Right kidney (tissue), 1 donor: ENCODE measurements around the gene SLC25A51.
"Not testable (repeated sequence)": the region's sequence is repeated elsewhere in the genome, so short reads cannot be mapped to it uniquely, and the experiment has no call there.

Experiments used
- DNase-seq: peaks from one replicate; pipeline ENCODE4 v3.0.0-alpha.2; 2016

Gene SLC25A51

DNA sequence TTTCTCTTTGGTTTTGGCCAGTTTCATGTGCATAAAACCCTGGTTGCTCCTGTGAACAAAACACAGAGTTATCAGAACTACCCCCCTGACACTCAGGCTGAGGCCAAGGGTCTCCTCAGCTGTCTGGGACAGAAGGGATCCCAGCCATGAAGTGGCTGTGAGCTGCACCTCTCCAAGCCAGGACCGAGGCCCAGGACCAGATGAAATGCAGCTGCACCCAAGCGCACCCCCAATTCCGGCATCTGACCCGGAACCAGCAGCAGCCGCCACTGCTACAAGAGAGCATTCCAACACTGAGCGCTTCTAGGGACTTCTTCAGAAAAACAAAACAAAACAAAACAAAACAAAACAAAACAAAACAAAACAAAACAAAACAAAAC is 16.0 kb upstream of the SLC25A51 start:
- no peak for DNase-seq

DNA sequence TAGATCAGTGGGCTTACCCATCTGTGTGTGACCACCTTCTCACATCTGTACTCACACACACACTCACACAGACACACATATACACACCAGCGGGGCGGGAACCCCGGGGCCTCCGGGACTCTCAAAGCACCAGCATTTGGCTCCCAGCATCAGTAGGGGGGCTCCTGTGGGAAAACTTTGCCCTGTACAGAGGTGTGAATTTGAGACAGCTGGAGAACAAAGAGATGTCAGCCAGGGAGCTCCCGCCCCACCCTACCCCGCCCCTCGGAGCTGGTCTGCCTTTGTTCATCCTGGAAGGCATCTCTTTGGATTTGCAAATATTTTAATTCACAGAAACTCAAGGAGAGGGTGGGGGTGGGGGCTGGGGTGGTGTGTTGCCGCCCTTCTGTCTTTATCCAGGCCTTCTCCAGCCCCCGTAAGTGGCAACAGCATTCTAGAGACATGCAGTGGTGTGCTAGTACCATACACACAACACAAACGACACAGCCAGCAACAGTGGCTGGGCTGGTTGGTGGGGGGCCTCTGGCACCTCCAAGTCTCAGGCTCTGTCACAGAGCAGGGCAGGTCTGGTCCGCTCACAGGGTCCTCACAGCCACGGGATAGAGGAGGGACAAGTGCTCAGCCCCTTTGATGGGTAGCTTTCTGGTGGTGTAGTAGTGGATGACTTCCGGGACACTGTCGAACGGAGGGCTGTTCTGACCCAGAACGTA is 15.5 kb upstream of the SLC25A51 start:
- DNase-seq: no peak

DNA sequence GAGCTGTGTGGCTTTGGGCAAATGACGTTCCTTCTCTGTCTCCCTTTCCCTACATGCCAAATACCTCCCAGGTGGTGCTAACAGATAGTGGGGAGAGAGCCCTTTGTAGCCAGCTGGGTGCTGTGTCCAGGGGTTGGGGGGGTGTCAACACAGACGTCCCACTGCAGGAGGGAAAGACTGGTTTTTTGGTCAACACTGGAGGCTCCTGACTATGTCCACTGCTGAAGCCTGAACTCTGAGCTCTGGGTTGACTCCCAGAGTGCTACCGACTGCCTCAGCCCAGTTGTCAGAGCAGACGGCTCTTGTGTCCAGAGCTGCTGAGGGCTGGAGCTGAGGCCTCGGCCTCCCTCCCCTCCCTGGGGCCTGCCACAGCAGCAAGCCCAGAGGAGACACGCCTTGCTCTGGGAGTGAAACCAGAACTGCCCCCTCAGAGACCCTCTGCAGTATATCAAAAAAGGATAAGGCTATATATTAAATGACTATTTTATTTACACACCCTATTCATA is 14.8 kb upstream of the SLC25A51 start:
- no peak for DNase-seq

DNA sequence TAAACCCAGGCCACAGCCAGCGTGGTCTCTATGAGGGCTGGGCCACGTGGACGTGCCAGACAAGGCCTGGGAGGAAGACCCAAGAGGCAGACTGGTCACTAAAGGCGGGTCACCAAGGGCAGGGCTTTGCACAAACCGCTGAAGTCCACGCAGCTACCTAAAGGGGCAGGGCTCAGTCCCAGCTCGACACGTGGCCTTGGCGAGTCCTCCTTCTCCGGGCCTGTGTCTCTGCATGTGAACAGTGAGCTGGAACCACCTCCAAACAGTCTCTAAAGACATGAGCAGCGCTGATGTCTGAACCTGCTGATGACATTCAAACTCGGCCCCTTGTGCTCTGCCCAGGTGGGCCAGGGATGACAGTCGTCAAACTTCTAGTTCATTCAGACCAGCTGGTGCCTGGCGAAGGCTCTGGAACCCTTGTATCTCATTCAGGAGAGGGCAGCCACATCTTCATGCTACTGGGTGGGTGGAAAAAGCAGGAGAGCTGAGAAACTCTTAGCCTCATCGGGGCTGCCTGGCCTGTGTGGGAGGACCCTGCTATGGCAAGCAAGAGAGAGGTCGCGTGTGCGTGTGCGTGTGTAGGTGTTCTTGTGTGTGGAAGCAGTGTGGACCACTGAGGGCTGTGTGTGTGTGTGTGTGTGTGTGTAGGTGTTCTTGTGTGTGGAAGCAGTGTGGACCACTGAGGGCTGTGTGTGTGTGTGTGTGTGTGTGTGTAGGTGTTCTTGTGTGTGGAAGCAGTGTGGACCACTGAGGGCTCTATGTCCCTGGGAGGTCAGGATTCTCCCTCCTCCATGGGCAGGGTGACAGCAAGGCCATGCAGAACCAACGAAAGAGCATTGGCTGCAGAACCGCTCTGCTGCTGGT is 14.1 kb upstream of the SLC25A51 start:
- no peak for DNase-seq

DNA sequence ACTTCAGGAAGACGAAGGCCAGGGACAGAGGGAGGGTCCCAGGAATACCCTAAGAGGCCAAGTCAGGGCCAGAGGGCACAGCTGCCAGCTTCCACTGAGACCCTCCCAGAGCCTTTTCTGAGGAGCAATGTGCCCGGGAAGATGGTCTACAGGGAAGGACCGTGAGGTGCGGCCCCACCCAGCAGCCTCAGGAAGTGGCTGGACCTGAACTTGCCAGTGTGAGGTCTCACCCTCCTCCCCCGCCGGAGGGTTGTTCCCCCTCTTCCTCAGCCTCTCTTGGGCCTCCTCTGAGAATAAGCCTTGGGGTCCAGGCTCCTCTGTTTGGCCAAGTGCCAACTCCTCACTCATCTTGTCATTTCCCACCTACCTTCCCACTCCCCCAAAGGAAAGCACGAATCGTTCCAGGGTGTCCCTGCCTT is 13.4 kb upstream of the SLC25A51 start:
- no peak for DNase-seq

DNA sequence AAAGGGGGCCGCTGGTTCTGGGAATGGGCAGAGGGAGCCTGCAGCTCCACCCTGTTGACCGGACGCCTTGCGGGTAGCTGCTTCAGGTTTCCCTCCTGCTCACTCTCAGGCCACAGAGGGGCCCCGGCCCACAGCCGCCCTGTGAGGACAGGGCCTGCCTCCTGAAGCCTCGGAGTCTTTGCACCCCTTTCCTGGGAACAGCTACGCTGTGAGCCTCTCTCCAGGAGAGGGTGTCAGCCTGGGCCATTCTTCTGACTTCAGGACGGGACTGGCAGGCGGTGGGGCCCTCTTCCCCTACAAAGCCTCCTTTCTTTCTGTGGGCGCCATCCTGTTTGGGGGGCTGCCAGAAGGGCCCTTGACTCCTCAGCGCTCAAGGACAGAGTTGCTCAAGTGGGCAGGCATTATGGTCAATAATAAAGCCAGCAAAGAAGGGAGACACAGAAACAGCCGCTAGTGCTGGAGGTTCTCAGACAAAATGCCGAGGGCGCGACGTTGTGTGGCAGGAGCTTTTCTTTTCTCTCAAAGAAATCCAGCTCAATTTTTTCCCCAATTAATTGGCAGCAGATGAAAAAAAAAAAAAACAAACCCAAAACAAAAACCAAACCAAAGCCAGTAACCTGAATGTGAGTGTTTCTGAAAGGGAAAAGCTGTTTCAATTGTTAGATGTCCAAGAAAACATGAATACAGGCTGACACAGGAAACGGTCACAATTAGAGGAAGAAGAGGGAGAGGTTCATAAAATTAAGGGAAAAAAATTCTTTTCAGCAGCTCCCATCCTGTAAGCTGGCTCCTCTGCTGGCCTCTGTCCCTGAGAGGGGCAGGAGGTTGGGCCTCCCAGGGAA is 12.8 kb upstream of the SLC25A51 start:
- no peak for DNase-seq

DNA sequence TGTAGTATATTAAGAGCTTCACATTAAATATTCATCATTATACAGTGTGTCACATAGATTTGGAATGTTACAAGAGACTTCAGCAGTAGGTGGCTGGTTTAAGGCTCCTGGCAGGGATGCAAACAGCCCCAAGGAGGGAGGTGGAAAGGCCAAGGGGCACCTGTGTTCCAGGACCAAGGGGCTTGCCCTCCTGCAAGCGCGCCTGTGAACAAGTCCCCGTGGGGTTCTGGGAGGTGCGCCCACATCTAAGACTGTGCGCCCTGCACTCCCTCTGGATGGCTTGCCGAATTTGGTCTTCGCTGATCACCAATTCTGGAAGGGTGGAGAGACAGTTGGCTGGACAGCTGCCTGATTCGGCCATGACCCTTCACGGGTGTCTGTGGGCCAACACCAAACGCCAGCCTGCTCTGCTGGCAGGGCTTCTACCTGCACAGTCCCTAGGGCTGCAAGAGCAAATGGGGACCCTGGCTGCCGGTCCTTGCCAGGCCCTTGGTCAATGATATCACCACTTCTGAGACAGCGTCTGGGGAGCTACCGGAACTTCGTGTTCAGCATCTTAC is 12.1 kb upstream of the SLC25A51 start:
- no peak for DNase-seq

DNA sequence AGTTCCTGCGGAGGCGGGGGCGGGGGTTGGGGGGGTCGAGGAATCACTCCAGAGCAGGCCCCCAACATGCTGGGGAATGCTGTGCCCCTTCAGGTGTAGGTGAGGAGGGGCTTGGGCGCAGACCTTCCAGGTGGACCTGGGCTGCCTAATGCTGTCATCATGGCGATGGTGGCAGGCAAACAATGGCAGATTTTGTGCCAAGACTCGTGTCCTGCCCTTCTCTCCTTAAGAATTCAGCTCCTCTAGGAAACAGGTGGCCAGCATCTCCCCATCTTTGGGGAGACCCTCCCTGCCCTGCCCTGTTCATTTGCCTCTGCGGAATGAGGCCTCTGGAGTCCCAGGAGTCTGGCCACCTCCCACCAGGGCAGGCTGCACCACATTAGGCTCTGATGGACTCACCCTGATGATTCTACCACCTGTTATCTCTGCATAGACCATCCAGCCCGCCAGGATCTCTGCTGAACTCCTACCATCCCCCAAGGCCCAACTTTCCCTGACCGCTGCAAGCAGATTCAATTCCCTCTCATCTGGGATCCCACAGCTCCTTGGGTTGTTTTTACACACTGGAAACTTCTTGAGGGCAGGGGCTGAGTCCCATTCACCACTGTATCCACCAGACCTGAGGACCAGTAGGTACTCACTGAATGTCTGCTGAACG is 10.9 kb upstream of the SLC25A51 start:
- DNase-seq: no peak

DNA sequence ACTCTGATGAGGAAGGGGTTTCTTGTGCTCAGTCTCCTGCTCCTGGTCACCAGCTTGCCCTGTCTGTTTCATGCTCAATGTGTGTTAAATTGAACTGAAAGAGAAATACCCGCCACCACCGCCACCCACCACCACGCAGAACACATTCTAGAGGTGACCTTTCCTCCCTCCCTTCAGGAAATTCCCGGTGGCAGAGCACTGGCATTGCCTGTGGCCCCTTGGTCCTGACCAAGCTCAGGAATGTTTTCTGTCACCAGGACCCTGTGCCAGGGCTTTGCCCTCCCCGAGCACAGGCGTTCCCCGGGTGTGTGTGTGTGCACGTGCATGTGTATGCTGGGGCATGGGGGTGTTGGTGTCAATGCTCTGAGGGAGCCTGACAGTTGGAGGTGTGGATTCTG is 10.2 kb upstream of the SLC25A51 start:
- no peak for DNase-seq

DNA sequence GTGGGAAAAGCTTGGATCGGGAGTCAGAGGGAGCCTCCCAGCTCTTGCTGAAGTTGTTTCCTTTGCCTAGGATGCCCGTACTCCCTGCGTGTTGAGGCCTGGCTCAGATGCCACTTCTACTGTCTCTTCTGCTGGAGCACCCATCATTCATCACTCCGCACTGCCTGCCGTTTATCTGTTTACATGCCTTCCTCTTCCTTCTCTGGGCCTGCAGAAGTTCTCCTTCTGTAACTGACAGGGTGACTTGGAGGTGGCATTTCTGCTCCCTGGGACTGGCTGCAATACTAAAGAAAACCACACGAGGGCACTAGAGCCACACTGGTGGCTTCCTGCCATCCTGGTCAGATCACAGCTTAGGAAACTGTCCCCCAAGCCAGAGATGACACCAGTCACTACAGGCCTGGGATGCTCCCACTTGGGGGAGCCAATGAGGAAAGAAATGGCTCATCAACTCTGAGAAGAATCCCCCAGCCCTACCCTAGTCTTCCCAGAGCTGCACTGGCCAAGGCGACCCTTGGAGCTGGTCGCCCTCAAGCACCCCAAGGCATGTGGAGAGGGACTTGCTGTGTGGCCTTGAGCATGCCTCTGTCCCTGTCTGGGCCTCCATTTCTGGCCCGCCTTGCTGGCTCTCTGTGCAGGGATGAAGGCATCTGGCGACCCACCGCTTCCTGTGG is 9.7 kb upstream of the SLC25A51 start:
- DNase-seq: peak; percentile 72

DNA sequence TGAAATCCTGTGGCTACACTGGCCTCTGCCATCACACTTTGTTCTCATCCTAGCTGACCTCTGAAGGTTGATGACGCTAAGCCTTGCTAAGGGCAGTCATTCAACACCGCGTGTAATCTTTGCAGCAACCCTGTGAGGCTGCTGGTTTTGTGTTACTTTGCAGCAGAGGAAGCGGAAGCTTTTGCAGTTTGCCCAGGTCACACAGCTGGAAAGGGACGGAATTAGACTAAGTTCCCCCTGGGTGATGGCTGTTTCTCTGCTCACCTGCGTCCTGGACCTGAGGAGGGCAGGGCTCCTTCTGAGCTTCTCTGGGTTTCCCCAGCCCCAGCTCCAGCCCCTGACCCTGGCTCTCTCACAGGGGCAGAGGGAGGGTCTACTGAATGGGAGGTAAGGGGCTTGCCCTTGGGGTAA is 7.3 kb upstream of the SLC25A51 start:
- no peak for DNase-seq

DNA sequence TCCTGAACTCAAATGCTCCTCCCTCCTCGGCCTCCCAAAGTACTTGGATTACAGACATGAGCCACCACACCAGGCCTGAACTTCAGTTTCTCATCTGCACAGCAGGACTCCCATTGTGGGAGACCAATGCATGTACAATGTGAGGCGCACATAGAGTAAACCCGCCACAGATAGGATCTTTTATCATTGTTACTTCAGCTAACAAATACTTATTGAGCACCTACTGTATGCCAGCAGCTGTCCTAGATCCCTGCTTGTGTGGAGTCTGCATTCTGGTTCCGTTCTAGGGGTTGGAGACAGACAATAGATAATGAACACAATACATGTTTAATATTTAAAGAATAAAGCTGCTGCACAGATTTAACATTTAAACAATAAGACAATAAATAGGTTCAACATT is 6.3 kb upstream of the SLC25A51 start:
- DNase-seq: no peak

DNA sequence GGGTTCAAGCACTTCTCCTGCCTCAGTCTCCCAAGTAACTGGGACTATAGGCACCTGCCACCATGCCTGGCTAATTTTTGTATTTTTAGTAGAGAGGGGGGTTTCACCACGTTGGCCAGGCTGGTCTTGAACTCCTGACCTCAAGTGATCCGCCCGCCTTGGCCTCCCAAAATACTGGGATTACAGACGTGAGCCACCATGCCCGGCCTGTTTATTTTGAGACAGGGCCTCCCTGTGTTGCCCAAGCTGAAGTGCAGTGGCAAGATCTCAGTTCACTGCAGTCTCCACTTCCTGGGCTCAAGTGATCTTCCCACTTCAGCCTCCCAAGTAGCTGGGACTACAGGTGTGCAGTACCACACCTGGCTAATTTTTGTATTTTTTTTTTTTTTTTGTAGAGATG is 5.9 kb upstream of the SLC25A51 start:
- not testable (repeated sequence) for DNase-seq

DNA sequence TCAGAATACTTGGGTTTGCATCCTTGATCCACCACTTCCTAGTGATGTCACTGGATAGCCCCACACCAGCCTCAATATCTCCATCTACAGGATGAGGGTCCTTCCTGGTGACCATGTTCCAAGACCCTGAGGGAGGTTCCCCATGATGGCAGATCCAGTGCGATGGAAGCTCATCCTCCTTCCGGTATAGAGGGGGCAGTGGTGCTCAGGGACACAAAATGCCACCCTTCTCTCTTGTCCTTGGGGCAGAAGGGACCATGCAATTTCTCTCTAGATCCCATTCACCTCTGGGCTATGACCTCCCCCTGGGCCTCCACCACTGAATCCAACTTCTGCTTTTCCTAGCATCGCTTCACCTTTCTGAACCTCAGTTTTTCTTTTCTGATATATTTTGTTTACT is 5.4 kb upstream of the SLC25A51 start:
- no peak for DNase-seq

DNA sequence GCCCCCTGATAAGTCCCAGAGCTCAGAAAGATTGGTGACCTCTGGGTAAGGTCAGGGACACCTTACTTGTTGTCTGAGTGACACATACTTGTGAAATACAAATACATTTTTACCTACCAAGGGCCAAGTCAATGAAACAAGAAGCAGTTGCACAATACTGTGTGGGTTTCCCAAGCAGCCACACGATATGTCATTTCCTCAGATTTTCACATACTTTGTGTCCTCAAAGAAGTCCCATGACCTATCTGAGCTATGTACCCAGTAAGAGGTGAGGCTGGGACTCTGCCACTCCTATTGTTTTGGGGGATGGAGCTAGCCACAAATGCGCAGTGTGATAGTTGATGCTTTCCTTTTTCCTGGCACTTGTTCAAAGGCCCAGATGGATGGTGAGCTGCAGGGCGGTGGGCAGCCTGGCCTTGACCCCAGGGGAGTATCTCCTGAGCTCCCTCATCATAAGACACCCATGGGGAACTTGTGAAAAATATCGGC is 4.8 kb upstream of the SLC25A51 start:
- no peak for DNase-seq

DNA sequence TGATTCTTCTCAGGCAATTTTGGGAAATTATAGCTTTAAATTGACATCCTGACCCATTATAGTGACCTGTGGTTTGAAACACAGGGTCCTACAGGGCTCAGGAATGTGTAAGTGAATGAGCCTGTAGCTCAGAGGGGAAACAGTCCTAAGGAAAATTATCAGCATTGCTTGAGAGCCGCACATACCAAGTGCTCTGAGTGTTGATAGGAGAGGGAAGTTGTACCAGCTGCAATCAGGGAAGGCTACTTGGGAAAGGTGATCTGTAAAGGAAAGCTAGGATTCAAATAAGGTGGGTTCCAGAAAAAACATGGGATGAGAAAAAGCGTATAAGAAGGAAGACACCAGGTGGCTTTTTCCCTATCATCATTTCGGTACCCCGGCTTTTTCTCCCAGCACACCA is 4.4 kb upstream of the SLC25A51 start:
- DNase-seq: no peak

DNA sequence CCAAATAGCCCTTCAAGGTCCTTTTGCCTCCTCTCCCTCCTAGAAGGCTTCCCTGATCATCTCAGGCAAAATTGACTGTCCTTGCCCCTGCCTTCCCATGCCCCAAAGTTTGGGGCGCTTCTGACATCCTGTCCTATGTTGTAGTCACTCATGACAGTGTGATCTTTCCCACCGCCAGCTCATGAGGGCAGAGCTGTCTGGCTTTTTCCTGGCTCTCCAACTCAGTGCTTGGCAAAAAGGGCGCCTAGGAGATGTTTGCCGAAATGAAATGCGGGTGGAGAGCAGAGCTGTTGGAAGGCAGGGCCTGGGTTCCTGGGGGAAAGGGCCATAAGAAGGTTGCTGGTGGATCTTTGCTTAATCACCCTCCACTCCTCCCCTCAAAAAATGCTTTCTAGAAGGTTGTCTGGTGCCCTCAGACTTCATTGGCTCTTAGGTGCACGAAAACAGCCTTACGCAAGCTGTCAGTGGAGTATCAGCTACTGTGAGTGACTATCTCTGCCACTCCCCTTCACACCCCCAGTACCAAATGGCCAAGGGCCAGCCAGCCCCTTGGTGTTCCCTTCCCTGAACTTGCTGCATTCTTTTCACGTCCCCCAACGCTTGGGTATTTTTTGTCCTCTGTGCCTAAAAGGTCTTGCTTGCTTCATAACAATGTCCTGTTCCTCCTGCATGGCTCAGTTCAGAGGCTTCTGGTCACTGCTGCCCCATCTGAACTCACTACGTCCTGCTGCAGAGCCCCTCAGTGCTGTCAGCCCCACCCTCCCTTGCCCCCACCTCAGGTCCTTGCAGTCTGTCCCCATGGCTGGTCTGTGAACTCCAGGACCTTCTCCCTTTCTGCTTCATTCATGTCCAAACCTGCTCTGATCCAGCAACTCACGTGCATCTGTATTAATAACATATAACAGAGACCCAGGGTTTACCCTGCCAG is 2.6 kb upstream of the SLC25A51 start:
- DNase-seq: no peak

DNA sequence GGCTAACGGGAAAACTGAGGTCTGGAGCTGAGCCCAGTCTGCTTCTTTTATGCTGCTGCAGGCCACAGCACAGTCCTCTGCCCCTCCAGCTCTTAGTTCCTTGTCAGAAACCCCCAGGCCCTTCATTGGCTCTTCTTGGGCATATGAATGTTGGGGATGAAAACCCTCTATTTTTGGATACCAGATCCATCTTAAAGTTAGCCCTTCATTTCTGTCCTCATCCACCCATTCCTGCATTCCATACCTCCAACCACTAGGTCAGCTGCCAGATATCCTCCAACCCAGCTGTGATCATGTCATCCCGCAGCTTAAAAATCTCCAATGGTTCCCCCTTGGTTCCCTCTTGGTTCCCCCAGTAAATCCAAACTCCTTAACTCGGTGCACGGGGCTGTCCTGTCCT is 1.8 kb upstream of the SLC25A51 start:
- no peak for DNase-seq

DNA sequence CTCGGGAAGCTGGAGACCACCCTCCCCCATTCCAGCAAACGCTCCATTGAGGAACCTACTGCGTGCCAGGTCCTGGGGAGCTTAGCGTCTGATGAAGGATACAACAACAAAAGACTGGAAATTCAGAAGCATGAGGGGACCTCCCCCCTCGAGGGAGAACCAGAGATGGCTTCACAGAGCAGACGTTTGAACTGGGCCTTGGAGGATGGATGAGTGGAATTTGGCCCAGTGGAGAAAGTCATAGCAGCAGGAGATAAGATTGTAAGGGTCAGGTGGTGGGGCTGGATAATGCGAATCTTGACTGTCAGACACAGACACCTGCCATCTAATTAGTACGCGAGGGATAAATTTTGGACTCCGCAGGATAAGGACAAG is 1.2 kb upstream of the SLC25A51 start:
- no peak for DNase-seq
